ENCODE measurements around the gene SHROOM3.

Gene SHROOM3

GRCh38 chr4:76626686-76627465, 191.8 kb downstream of the SHROOM3 start:
- no peak for DNase-seq

GRCh38 chr4:76628251-76628650, 193.2 kb downstream of the SHROOM3 start:
- DNase-seq, result no peak

- no peak for DNase-seq
Measured at GRCh38 chr4:76630741-76631140, 195.7 kb downstream of the SHROOM3 start.

- DNase-seq, result no peak
Measured at GRCh38 chr4:76634220-76634619, 199.2 kb downstream of the SHROOM3 start.

GRCh38 chr4:76637712-76638361, 202.8 kb downstream of the SHROOM3 start:
- no peak for DNase-seq

GRCh38 chr4:76639288-76639687, 204.3 kb downstream of the SHROOM3 start:
- no peak for DNase-seq

GRCh38 chr4:76640353-76640910, 205.4 kb downstream of the SHROOM3 start:
- no peak for DNase-seq

GRCh38 chr4:76641351-76641750, 206.3 kb downstream of the SHROOM3 start:
- no peak for DNase-seq

- DNase-seq, result no peak
Measured at GRCh38 chr4:76641758-76642157, 206.7 kb downstream of the SHROOM3 start.

GRCh38 chr4:76644831-76645485, 209.9 kb downstream of the SHROOM3 start:
- no peak for DNase-seq

GRCh38 chr4:76649086-76649485, 214.1 kb downstream of the SHROOM3 start:
- DNase-seq, result no peak

GRCh38 chr4:76651616-76652015, 216.6 kb downstream of the SHROOM3 start:
- DNase-seq, result no peak

- DNase-seq, result no peak
Measured at GRCh38 chr4:76652389-76652788, 217.4 kb downstream of the SHROOM3 start.

- DNase-seq, result no peak
Measured at GRCh38 chr4:76654084-76654483, 219.1 kb downstream of the SHROOM3 start.

GRCh38 chr4:76654791-76655190, 219.8 kb downstream of the SHROOM3 start:
- DNase-seq, result no peak

- no peak for DNase-seq
Measured at GRCh38 chr4:76655566-76656479, 220.8 kb downstream of the SHROOM3 start.

- no peak for DNase-seq
Measured at GRCh38 chr4:76657443-76657842, 222.4 kb downstream of the SHROOM3 start.

- no peak for DNase-seq
Measured at GRCh38 chr4:76658231-76659102, 223.4 kb downstream of the SHROOM3 start.

- DNase-seq, result no peak
Measured at GRCh38 chr4:76659103-76659490, 224.1 kb downstream of the SHROOM3 start.

- no peak for DNase-seq
Measured at GRCh38 chr4:76663824-76664223, 228.8 kb downstream of the SHROOM3 start.

- no peak for DNase-seq
Measured at GRCh38 chr4:76665153-76665552, 230.1 kb downstream of the SHROOM3 start.

GRCh38 chr4:76665721-76666120, 230.7 kb downstream of the SHROOM3 start:
- DNase-seq, result no peak
